ENCODE data around the gene AUTS2.
A peak's percentile ranks its signal among the peaks of the same experiment; 100 is the strongest.
"Not testable (repeated sequence)": the region's sequence is repeated elsewhere in the genome, so short reads cannot be mapped to it uniquely, and the experiment has no call there.

Gene AUTS2

GRCh38 chr7:70645279-70645678 is 1047.0 kb downstream of the AUTS2 start:
- no peak for TF ChIP-seq CTCF (conservative IDR thresholded peaks at IDR 0.05; ENCODE audit: low read length)
- no peak for DNase-seq (ENCODE audit: low read depth)
- no peak overlapping the region for H3K4me3 ChIP-seq (ENCODE audit: low read length)

GRCh38 chr7:70645876-70646351 is 1047.6 kb downstream of the AUTS2 start:
- DNase-seq (ENCODE audit: low read depth) = no peak
- TF ChIP-seq CTCF (conservative IDR thresholded peaks at IDR 0.05; ENCODE audit: low read length) = no peak
- no peak overlapping the region for H3K4me3 ChIP-seq (ENCODE audit: low read length)

GRCh38 chr7:70646536-70647248 is 1048.4 kb downstream of the AUTS2 start:
- no peak for TF ChIP-seq CTCF (conservative IDR thresholded peaks at IDR 0.05; ENCODE audit: low read length)
- H3K4me3 ChIP-seq (ENCODE audit: low read length) = no peak overlapping the region
- DNase-seq (ENCODE audit: low read depth) = peak; percentile 20

GRCh38 chr7:70647801-70648498 is 1049.7 kb downstream of the AUTS2 start:
- no peak for TF ChIP-seq CTCF (conservative IDR thresholded peaks at IDR 0.05; ENCODE audit: low read length)
- H3K4me3 ChIP-seq (ENCODE audit: low read length) = no peak overlapping the region
- peak; percentile 59 for DNase-seq (ENCODE audit: low read depth)

- not testable (repeated sequence) for DNase-seq (ENCODE audit: low read depth); H3K4me3 ChIP-seq (ENCODE audit: low read length)
Measured at GRCh38 chr7:70648499-70648861, 1050.2 kb downstream of the AUTS2 start.

- TF ChIP-seq CTCF (conservative IDR thresholded peaks at IDR 0.05; ENCODE audit: low read length) = no peak
- H3K4me3 ChIP-seq (ENCODE audit: low read length) = no peak overlapping the region
- DNase-seq (ENCODE audit: low read depth) = no peak
Measured at GRCh38 chr7:70649323-70649722, 1051.0 kb downstream of the AUTS2 start.

GRCh38 chr7:70654146-70654545 is 1055.9 kb downstream of the AUTS2 start:
- H3K4me3 ChIP-seq (ENCODE audit: low read length) = no peak overlapping the region
- no peak for TF ChIP-seq CTCF (conservative IDR thresholded peaks at IDR 0.05; ENCODE audit: low read length)
- DNase-seq (ENCODE audit: low read depth) = no peak

Measured in AG10803 (cell line).